ENCODE results near the gene RANBP1.

The RANBP1 gene

DNA sequence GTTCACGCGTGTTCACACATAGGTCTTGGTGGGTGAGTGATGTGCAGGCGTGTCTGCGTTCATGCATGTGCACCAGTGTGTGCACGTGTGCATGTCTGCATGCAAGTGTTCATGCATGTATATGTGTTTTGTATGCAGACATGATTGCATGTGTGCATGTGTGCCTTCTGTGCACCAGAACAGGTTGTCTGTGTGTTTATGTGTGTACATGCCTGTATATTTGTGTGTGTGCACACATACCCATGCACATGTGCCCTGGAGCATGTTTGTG is 20.6 kb downstream of the RANBP1 start:
- TF ChIP-seq, protein P1, sequence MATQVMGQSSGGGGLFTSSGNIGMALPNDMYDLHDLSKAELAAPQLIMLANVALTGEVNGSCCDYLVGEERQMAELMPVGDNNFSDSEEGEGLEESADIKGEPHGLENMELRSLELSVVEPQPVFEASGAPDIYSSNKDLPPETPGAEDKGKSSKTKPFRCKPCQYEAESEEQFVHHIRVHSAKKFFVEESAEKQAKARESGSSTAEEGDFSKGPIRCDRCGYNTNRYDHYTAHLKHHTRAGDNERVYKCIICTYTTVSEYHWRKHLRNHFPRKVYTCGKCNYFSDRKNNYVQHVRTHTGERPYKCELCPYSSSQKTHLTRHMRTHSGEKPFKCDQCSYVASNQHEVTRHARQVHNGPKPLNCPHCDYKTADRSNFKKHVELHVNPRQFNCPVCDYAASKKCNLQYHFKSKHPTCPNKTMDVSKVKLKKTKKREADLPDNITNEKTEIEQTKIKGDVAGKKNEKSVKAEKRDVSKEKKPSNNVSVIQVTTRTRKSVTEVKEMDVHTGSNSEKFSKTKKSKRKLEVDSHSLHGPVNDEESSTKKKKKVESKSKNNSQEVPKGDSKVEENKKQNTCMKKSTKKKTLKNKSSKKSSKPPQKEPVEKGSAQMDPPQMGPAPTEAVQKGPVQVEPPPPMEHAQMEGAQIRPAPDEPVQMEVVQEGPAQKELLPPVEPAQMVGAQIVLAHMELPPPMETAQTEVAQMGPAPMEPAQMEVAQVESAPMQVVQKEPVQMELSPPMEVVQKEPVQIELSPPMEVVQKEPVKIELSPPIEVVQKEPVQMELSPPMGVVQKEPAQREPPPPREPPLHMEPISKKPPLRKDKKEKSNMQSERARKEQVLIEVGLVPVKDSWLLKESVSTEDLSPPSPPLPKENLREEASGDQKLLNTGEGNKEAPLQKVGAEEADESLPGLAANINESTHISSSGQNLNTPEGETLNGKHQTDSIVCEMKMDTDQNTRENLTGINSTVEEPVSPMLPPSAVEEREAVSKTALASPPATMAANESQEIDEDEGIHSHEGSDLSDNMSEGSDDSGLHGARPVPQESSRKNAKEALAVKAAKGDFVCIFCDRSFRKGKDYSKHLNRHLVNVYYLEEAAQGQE (IDR thresholded peaks at IDR 0.05; ENCODE audit: low read depth), result no peak
- no peak for TF ChIP-seq RAD21 (IDR thresholded peaks at IDR 0.05; ENCODE audit: low read depth)
- no peak for TF ChIP-seq EGR1 (IDR thresholded peaks at IDR 0.05)
- no peak for TF ChIP-seq CEBPB (IDR thresholded peaks at IDR 0.05)

DNA sequence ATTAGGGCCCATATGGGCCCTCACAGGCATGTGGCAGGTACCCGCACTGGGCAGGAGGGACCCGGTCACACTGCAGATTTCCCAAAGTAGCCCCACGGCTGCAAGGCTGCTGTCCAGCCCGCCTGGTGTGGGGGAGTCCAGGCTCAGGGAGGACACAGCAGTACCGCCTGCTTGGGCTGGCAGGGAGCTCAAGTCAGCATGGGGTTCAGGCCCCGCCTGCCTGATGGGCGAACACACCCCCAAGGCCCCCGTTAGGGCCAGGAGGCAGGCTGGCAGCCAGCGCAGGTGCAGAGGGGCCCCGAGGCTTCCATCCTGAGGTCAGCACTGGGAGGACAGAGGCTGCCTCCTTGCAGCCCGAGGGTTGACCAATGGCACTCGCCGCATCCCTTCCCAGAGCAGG is 21.2 kb downstream of the RANBP1 start:
- TF ChIP-seq CEBPB (IDR thresholded peaks at IDR 0.05) (no peak), EGR1 (IDR thresholded peaks at IDR 0.05) (no peak), FOXM1 (IDR thresholded peaks at IDR 0.05; ENCODE audit: borderline replicate concordance, low read depth) (no peak), TCF12 (IDR thresholded peaks at IDR 0.05; ENCODE audit: low read depth) (no peak), YY1 (IDR thresholded peaks at IDR 0.05; ENCODE audit: low read depth) (no peak), NFIC (IDR thresholded peaks at IDR 0.05) (no peak), RAD21 (IDR thresholded peaks at IDR 0.05; ENCODE audit: low read depth) (no peak), ZBTB7A (IDR thresholded peaks at IDR 0.05; ENCODE audit: low read depth) (no peak), TAF1 (IDR thresholded peaks at IDR 0.05; ENCODE audit: low read depth) (no peak), TEAD4 (IDR thresholded peaks at IDR 0.05) (no peak), EP300 (IDR thresholded peaks at IDR 0.05; ENCODE audit: borderline replicate concordance) (no peak), CREB1 (IDR thresholded peaks at IDR 0.05; ENCODE audit: low read depth) (no peak)
- TF ChIP-seq, protein P2, sequence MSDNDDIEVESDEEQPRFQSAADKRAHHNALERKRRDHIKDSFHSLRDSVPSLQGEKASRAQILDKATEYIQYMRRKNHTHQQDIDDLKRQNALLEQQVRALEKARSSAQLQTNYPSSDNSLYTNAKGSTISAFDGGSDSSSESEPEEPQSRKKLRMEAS (IDR thresholded peaks at IDR 0.05), result no peak
- TF ChIP-seq, protein P3, sequence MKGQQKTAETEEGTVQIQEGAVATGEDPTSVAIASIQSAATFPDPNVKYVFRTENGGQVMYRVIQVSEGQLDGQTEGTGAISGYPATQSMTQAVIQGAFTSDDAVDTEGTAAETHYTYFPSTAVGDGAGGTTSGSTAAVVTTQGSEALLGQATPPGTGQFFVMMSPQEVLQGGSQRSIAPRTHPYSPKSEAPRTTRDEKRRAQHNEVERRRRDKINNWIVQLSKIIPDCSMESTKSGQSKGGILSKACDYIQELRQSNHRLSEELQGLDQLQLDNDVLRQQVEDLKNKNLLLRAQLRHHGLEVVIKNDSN (IDR thresholded peaks at IDR 0.05), result no peak
- TF ChIP-seq, protein P1 (IDR thresholded peaks at IDR 0.05; ENCODE audit: low read depth), result no peak

DNA sequence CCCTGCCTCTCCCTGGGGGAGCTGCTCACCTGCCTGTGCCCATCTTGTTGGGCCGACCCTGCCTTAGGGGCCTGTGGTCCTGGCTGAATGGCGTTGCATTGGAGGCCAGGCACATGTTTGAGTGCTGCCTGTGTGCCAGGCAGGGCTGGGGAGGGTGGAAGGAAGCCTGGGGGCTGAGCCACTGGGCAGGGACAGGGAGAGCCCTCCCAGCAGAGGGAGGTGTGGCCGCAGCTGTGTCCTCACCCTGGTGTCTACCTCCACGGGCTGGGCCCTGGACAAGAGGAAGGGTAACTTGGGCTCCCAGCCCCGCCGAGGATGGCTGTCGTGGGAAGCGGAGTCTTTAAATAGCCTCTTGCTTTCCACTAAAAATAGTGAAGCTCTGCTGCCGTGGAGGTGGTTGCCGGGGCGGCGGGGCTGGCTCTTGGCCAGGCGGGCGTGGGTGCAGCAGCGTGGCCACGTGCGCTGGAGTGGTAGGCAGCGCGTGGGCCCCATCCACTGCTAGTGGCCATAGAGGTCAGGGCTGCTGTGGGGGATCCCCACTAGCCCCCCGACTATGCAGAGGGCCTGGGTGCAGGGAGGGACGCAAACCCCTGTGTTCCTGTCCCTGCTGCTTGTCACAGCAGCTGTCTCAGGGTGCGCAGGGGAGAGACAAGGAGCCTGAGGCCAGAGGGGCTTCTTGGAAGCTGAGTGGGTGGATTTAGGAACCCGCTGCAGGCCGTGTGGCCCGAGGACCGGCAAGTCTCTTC is 21.9 kb downstream of the RANBP1 start:
- TF ChIP-seq ZBTB7A (IDR thresholded peaks at IDR 0.05; ENCODE audit: low read depth) (no peak), CREB1 (IDR thresholded peaks at IDR 0.05; ENCODE audit: low read depth) (no peak), TEAD4 (IDR thresholded peaks at IDR 0.05) (no peak), FOXM1 (IDR thresholded peaks at IDR 0.05; ENCODE audit: borderline replicate concordance, low read depth) (no peak), EP300 (IDR thresholded peaks at IDR 0.05; ENCODE audit: borderline replicate concordance) (no peak), NFIC (IDR thresholded peaks at IDR 0.05) (no peak), CEBPB (IDR thresholded peaks at IDR 0.05) (no peak), TAF1 (IDR thresholded peaks at IDR 0.05; ENCODE audit: low read depth) (no peak), YY1 (IDR thresholded peaks at IDR 0.05; ENCODE audit: low read depth) (no peak), RAD21 (IDR thresholded peaks at IDR 0.05; ENCODE audit: low read depth) (no peak), TCF12 (IDR thresholded peaks at IDR 0.05; ENCODE audit: low read depth) (no peak), EGR1 (IDR thresholded peaks at IDR 0.05) (no peak)
- TF ChIP-seq, protein P2 (IDR thresholded peaks at IDR 0.05), result no peak
- TF ChIP-seq, protein P1 (IDR thresholded peaks at IDR 0.05; ENCODE audit: low read depth), result no peak
- TF ChIP-seq, protein P3 (IDR thresholded peaks at IDR 0.05), result no peak

DNA sequence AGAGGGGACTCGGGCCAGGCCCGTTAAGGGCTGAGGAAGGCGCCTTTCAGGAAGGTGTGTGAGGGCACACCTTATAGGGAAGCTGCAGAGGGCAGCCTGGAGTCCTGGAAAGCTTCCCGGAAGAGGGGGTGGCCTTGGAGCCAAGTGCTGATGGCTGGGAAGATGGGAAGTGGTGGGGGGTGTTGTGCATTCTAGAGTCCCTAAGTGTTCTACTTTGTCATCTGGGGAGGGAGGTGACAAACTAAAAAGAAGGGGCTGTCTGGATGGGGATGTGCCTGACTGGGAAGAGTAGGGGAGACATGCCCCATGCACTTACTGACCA is 22.5 kb downstream of the RANBP1 start:
- TF ChIP-seq, protein P2 (IDR thresholded peaks at IDR 0.05), result no peak
- TF ChIP-seq TCF12 (IDR thresholded peaks at IDR 0.05; ENCODE audit: low read depth) (no peak), CEBPB (IDR thresholded peaks at IDR 0.05) (no peak), CREB1 (IDR thresholded peaks at IDR 0.05; ENCODE audit: low read depth) (no peak), FOXM1 (IDR thresholded peaks at IDR 0.05; ENCODE audit: borderline replicate concordance, low read depth) (no peak), ZBTB7A (IDR thresholded peaks at IDR 0.05; ENCODE audit: low read depth) (no peak), TEAD4 (IDR thresholded peaks at IDR 0.05) (no peak)
- TF ChIP-seq, protein P3 (IDR thresholded peaks at IDR 0.05), result no peak
- TF ChIP-seq, protein P1 (IDR thresholded peaks at IDR 0.05; ENCODE audit: low read depth), result no peak
